Measurements from ENCODE around the gene CXCL17.

DNA sequence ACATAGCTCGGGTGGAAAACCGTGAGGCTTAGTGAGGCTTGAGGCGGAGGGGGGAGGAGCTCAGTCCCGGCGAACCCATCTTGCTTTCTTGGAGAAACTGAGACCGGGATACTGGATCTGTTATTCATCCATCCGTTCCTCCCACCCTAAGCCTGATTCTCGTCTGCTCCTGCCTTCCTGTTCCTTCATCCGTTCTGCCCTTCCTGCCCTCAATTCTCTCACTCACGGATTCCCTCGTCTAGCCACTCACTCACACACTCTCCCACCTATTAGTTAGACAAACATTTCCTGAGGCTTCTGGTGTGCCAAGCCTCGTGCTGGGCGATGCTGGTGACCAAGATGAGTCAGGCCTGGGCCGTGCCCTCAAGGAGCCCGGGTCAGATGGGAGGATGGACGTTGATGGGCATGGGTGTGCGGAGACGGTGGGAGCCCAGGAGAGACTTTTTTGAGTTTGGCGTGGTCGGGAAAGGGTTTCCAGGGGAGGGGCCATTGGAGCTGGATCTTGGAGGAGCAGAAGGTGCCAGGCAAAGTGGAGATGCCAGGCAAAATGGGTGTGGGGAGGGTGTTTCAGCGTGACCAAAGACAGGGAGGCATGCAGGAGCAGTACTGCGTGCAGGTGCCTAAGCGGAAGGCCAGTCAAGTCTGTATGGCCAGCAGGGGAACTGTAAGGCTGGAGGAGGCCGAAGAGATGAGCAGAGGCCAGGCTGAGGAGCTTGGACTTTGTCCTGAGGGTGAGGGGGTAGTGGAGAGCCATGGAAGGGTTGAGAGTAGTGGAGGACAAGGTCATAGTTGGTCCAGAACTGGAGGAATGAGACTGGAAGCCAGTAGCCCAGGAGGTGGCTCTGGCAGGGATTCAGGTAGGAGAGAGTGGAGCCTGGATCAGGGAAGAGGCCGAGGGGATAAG is 45.2 kb downstream of the CXCL17 start:
- no peak for TF ChIP-seq POLR2AphosphoS5 (IDR thresholded peaks at IDR 0.05)
- TF ChIP-seq, protein P1, sequence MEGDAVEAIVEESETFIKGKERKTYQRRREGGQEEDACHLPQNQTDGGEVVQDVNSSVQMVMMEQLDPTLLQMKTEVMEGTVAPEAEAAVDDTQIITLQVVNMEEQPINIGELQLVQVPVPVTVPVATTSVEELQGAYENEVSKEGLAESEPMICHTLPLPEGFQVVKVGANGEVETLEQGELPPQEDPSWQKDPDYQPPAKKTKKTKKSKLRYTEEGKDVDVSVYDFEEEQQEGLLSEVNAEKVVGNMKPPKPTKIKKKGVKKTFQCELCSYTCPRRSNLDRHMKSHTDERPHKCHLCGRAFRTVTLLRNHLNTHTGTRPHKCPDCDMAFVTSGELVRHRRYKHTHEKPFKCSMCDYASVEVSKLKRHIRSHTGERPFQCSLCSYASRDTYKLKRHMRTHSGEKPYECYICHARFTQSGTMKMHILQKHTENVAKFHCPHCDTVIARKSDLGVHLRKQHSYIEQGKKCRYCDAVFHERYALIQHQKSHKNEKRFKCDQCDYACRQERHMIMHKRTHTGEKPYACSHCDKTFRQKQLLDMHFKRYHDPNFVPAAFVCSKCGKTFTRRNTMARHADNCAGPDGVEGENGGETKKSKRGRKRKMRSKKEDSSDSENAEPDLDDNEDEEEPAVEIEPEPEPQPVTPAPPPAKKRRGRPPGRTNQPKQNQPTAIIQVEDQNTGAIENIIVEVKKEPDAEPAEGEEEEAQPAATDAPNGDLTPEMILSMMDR (IDR thresholded peaks at IDR 0.05 in 8 of 11, conservative IDR thresholded peaks at IDR 0.05 in 3 of 11): no peak
